Measurements from ENCODE around the gene DAGLA.
"Not testable (repeated sequence)": the region's sequence is repeated elsewhere in the genome, so short reads cannot be mapped to it uniquely, and the experiment has no call there.

The DAGLA gene

DNA sequence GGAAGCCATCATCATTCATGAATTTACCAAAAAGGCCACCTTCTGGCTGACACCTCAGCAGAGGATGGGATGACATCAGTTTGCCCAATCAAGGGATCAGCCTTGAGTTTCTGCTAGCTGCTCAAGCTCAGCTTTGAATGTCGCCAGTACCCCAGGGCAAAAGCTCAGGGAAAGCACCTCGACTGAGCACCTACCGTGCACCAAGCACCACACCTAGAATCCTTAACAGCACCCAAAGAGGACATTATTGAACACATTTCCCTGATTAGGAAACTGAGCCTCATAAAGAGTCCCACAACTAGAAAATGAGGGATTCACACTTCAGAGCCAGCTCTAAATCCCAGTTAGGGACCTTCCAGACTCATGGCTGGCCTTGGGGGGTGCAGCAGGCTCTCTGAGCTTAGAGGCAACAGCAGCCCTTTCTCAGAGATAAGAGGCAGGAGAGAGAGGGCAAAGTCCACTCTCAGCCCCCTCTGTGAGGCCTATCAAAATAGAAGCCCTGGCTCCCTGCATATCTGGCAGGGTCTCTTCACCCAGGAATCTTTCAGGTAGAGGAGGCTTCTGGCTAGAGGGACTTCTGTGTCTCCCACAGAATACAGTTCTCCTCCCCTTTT lies 13.4 kb upstream of the DAGLA start:
- no peak for DNase-seq (ENCODE audit: extremely low read depth in 1 of 2, low read depth in 1 of 2)

DNA sequence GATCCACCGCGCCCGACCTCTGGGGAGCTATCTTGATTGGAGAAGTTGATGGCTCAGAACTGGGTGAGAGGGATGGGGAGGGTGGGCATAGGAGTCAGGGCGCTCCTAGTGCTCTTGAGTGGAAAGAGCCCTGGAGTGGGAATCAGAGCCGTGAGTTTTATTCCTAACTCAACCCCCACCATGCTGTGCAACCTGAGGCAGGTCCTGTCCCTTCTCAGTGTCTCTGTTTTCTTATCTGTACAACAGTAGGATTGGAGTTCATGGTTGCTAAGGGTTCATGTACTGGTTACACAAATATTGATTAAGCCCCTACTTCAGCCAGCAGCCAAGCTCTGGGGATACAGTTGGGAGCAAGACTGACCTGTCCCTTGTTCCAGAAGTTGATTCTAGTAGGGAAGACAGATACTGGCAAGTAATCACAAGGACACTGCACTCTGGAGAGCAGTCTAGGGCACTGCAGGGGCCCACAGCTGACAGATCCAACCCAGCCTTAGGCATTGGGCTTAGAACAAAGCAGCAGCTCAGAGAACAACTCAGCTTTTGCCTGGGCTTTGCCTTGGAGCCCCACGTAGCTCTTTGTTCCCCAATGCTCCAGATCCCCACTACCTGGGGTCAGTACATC lies 12.4 kb upstream of the DAGLA start:
- DNase-seq (ENCODE audit: extremely low read depth in 1 of 2, low read depth in 1 of 2), result no peak

DNA sequence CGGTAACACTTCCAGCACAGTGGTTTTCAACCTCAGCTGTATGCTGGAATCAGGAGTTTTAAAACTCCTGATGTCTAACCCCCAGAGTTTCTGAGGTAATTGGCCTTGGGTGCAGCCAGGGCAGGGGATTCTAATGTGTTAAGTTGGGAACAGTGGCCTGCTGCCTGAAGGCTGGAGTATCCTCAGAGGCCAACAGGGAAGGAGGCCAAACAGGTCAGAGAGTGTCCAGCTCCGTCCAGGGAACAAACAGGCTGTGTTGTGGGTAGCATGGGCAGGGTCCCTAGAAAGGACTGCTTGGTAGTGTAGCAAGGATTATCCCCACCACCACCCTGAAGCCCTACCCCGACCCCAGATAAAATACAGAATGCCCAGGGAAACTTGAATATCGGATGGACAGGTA lies 10.8 kb upstream of the DAGLA start:
- DNase-seq (ENCODE audit: extremely low read depth in 1 of 2, low read depth in 1 of 2), result no peak

DNA sequence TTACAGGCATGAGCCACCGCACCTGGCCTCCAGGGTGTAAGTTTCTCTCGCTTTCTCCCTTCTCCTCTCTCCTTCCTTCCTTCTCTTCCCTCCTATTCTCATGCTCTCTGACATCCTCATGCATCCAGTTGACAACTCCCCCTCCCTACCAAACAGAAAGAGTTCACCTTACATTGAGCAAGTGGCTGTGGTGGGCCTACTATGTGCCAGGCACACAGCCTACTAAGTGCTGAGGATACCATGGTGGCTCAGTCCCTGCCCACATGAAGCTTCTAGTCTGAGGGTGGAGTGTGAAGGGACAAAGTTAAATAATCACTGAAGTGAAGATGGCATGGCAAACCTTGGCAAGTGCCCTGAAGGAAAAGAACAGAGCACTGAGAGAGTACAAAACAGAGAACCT lies 9.6 kb upstream of the DAGLA start:
- no peak for DNase-seq (ENCODE audit: extremely low read depth in 1 of 2, low read depth in 1 of 2)

DNA sequence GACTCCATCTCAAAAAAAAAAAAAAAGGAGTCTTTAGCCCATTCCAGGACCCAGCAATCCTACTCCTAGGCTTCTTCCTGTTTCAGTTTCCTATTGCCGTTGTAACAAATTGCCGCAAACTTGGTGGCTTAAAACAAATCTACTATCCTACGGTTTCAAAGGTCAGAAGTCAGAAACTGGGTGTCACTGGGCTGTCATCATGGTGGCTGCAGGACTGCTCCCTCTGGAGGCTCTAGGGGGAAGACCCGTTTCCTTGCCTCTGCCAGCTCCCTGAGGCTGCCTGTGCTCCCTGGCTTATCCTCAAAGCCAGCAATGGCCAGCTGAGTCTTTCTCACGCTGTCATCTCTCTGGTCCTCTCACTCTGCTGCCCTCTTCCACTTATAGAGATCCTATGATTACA lies 8.7 kb upstream of the DAGLA start:
- no peak for DNase-seq (ENCODE audit: extremely low read depth in 1 of 2, low read depth in 1 of 2)

DNA sequence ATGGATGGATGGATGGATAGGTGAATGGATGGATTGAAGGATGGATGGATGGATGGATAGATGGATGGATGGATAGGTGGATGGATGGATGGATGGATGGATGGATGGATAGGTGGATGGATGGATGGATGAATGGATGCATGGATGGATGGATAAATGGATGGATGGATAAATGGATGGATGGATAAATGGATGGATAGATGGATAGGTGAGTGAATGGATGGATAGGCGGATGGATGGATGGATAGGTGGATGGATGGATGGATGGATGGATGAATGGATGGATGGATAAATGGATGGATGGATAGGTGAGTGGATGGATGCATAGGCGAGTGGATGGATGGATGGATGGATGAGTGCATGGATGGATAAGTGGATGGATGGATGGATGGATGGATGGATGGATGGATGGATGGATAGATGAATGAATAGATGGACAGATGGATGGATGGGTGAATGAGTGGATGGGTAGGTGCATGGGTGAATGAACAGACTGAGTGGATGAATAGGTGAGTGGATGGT lies 6.2 kb upstream of the DAGLA start:
- DNase-seq (ENCODE audit: extremely low read depth in 1 of 2, low read depth in 1 of 2), result not testable (repeated sequence)

DNA sequence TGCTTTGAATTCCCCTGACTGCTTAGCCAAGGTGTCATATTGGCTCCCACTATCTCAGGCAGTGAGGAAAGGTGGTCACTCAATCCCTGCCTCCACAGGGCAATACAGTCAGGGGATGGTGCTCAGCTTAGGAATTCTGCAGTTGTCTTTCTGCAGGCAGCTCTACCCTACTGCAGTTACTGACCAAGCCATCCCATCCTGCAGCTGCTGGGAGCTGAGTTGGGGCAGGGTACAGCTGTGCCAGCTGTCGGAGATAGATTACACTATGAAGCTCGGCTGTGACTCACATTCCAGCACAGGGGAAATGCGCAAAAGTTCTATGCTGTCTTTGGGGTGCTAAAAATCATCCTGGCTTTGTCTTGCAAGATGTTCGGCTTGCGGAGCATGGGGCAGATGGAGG lies 4.4 kb upstream of the DAGLA start:
- no peak for DNase-seq (ENCODE audit: extremely low read depth in 1 of 2, low read depth in 1 of 2)

DNA sequence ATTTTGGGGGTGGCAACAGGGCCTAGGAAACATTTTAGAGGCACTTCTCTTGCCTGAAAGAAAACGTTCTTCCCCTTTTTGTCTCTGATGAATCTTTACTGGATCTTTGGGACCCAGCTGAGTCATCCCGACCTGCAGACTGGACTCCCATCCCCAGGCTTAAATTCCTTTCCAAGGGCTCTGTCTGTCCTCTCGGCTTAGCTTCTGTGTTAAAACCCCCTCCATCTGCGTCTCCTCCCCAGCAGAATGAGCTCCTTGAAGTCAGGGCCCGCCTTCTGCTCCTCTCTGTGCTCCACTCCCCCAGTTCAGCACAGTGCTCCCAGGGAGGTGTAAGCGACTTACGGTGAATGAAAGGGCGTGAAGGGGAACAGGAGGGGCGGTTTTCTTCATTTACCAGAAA lies 895 bp upstream of the DAGLA start:
- DNase-seq (ENCODE audit: extremely low read depth in 1 of 2, low read depth in 1 of 2), result no peak

DNA sequence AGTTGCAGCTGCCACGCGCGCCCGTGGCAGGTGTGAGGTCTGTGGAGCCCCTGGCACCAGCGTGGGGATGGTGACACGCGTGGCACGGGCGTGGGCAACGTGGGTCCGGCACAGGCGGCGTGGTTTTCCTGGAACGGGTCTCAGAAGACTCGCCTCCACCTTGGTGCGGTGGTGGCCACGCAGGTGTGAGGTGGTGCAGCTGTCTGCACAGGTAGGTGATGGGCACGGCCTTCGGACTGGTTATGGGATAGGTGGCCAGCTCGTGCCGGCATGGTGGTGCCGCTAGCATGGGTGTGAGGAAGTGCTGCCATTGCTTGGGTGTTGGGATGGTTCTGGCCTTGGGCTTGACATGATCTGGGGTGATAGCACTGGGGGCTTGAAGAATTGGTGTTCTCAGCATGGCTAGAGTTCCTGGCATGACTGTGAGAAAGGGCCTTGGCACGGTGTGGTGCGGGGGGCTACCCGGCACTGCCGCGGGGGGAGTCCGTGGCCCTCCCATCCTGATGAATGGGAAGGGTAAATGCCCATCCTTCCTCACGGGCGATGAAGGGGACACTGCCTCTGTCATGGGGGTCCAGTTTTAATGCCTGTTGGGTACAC lies 531 bp downstream of the DAGLA start:
- DNase-seq (ENCODE audit: extremely low read depth in 1 of 2, low read depth in 1 of 2), result no peak

DNA sequence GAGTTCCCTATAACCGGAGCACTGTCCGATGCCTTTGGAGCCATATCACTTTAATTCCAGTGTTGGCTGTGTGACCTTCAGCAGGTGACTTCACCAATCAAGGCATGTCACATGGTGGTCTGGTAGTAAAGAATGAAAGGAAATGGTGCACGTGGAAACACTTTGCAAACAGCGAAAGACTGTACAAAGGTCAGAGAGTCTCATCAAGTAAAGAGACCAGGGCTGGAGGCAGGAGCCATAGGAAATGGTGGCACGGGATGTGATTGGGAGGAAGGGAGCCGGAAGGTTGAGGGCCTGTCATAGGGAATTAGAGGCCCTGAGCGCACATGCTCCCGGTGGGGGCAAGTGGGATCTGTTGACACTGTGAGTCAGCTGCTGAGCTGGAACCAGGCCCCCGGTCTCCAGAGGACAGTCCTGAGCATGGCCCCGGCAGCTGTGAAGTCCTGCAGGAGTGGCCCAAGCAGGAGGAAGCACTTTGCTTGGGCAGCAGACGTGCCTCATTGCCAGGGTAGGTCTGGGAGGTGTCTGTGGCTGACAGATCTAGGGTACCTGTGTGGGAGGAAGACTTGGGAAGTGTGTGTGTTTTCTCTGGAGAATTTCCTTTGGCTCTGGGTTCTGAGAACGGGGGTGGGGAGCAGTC lies 2.0 kb downstream of the DAGLA start:
- no peak for DNase-seq (ENCODE audit: extremely low read depth in 1 of 2, low read depth in 1 of 2)

DNA sequence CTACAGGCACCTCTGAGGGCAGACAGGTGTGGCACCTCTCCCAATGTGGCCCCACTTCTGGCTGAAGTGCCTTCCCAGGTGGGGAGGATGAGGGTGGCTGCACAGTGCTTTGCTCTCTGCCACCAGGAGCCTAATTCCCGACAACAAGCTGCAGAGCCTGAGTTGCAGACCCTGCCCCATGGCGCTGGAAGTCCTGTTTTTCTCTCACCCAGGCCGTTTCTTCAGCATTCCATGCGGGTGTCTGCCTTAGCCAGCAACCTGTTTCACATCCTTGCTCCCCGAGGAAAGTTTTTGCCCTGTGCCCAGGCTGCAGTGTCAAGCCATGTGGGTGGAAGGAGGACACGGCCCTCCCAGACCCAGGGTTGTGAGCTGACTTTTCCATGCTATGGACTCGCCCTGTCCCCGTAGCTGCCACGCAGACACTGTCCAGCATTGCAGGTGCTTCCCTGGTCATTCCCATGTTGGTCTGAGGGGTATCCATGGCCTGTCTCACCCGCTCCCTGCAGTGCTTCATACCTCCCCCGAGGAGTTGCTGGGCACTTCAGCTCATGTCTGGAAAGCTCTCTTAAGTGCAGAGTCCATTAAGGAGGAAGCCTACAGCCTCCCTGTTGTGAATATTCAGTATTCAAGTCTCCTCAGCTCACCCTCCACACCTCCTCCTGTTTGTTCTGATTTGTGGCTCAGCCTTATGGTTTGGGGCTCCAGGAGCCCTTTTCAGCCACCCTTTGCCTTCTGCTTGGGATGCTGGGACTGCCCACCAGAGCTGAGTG lies 2.9 kb downstream of the DAGLA start:
- DNase-seq (ENCODE audit: extremely low read depth in 1 of 2, low read depth in 1 of 2), result no peak

DNA sequence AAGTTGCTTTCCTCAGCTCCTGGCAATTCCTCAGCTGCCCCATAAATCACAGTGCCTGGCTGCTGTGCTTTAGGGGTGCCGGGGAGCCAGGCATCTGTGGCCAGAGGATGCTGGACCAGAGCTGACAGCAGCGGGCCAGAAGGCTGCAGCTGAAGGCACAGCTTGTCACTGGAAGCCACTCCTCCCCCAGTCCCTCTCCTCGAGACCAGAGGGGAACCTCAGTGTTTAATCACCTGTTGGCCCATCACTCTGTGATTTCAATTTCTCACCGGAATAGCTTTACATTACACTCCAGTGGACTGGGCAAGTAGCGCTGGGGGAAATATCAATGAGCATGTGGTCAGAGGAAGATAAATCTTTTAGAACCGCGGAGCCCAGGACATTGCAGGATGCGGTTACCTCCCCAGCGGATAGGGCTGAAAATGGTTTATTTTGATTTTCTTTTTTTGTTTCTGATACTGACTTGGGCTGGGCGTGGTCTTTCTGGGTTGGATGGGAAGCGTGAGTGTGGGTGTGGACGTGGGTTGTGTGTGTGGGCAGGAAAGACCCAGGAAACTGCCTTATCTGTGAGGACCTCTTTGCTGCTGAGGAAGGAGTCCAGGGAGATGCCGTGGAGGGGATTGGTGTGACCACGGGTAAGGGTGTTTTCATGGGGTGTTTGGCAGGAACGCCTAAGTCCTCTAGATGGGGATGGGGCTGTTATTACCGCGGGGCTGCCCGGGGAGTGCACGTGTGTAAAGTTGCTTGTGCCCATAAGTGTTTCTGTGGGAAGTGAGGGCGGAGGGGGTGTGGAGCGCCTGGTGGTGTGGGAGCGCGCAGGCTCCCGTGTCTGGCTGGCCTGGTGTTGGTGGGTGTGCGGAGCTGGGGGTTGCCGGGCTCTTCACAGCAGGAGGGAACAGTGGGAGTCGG lies 4.0 kb downstream of the DAGLA start:
- DNase-seq (ENCODE audit: extremely low read depth in 1 of 2, low read depth in 1 of 2), result no peak

DNA sequence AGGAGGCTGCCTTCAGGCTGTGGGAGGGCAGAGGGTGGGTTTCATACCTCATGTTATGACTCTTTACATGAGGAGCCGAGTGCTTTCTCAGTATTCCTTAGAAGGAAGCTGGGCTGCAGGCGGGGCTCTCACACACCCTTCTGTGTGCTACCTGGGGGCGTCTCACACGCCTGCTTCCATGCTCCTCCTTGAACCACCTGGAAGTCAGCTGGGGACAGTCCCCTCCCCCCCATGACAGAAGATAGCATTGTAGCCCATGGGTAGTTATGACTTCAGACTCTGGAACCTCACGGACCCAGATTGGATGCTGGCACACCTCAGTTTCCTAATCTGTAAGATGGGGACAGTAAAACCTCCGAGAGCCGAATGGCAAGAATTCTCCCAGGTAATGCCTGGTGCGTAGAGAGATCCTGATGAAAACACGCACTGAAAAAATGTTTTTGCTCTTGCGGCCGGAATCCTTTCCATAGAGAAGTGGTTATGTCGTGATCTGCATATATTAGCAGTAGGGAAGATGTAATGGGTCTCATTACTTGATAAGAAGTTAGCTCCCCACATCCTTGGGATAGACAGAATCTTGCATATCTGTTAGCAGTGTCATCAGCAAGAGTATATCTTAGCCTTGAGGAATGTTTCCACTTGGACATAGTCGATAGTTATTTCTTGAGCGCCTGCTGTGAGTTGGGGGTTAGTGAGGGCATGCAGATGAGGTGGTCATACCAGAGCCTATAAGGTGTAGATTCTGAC lies 4.9 kb downstream of the DAGLA start:
- no peak for DNase-seq (ENCODE audit: extremely low read depth in 1 of 2, low read depth in 1 of 2)

DNA sequence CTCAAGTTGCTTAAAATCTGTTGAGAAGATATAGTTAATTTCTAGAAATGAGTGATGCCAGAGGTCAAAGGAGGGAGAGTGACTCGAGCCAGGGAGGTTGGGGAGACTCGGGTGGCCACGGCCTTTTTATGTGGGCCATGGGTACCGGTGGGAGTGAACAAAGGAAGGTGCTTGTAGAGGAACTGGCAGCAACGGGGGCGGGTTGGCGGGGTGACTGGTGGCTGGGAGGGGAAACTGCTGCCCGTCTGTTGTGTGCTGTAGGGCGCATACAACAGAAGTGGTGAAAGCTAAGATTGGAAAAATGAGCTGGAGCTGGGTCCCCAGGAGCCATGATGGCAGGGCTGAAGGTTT lies 5.4 kb downstream of the DAGLA start:
- DNase-seq (ENCODE audit: extremely low read depth in 1 of 2, low read depth in 1 of 2), result no peak

DNA sequence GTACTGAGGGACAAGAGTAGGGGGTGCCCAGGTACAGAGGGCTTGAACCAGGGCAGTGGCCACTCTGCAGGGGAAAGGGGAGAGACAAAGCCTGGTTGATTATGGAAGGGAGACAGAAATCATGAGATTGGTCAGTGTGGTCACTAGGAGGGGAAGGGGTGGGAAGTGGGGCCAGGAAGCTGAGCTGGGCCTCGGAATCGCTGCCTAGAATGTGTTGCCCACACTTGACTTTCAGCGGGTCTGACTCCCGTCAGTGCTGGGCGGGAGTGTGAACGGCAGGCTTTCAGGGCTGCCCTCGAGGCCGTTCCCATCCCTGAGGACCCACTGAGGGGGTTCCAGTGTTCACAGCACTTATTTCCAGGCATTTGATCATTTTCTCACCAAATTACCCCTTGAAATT lies 5.9 kb downstream of the DAGLA start:
- DNase-seq (ENCODE audit: extremely low read depth in 1 of 2, low read depth in 1 of 2), result no peak

DNA sequence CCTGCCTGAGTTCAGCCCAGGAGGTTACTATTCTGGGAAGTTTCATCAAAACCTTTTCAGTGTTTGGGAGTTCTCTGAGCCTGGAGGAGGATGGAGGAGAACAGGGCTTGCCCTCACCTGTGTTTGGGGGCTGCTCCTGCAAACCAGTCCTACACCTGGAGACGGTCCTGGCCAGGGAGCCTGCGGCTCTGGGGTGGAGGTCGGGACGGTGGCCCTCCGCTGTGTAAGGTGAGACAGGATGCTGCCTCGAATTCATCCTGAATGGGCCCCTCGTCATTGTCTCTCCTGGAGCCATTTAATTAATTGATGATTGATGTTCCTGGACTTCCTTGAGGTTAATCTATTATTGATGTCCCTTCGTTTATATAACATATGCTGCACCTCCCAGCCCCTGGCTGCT lies 6.3 kb downstream of the DAGLA start:
- DNase-seq (ENCODE audit: extremely low read depth in 1 of 2, low read depth in 1 of 2), result no peak

DNA sequence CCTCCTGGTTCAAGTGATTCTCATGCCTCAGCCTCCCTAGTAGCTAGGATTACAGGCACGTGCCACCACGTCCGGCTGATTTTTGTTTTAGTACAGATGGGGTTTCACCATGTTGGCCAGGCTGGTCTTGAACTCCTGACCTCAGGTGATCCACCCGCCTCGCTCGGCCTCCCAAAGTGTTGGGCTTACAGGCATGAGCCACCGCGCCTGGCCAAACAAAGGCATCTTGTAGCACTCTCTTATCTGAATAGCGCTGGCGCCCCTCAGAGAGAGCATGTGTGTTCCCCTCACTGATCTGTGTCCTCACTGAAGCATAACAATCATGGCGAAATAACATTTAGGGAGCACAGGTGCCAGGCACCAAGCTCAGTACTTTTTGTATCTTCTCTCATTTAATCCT lies 7.2 kb downstream of the DAGLA start:
- no peak for DNase-seq (ENCODE audit: extremely low read depth in 1 of 2, low read depth in 1 of 2)

DNA sequence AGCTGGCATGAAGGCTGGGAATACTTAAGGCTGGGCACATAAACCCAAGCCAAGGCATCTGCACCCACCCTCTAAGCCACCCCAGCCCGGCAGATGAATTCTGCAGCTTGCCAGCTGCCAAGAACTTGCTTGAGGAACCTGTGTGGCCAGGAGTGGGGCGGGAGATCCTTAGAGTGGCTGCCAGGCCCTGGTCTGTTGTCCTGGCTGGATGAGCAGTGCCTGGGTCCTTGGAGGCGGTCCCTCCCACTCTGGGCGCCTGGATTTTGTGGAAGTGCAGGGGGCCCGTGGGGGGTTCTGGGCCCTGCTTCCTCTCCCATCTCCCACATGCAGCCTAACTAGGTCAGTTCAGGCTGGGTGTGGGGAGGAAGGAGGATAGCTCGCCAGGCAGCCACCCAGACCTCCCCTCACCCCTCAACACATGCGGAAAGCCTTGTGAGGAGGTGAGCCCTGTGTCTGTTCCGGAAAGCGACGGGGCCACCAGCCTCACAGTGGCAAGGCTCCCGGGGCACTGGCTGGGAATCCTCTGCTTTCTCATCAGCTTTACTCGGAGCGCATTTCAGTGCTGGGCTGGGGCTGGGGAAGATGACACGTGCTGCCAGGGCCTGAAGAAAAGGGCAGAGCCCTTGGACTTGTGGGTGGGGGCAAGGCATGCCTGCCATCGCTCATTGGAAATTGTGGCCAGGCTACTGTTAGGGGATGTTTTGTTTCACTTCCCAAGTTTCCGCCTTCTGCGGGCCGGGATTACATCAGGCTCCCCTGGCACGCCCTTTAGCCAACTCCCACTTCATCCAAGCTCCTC lies 8.4 kb downstream of the DAGLA start:
- no peak for DNase-seq (ENCODE audit: extremely low read depth in 1 of 2, low read depth in 1 of 2)

DNA sequence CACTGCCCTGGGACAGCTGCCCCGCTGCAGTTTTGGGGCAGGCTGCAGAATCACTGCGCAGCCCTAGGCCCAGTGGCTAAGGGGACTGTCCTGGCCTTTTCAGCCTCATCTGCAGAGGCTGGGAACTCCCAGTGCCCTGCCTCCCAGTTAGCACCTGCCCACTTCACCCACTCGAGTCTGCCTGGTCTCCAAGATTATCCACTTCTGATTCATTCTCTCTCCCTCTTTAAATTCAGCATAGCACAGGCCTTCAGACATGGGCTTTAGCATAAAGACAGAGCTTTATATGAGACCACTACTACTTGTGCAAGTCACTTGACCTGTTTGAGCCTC lies 8.9 kb downstream of the DAGLA start:
- DNase-seq (ENCODE audit: extremely low read depth in 1 of 2, low read depth in 1 of 2), result no peak
